Stomach (tissue), 4 donors: ENCODE results near the gene VEGFA.

ENCODE experiments used
- CTCF ChIP-seq, 7 experiments: fragments of 450-650 bp in 4 of 7; fragments of 200-600 bp in 3 of 7; sonication (generic) in 3 of 7; IDR thresholded peaks; one replicate each; pipeline ENCODE4 v1.5.1; 2016 to 2019; ENCODE audit warnings: antibody characterized with exemption in 7 of 7, control low read depth in 2 of 7, mild to moderate bottlenecking in 1 of 7
- EP300 ChIP-seq: sonication (generic); formaldehyde crosslinking; IDR thresholded peaks from one replicate; pipeline ENCODE4 v1.6.1; 2017; ENCODE audit warnings: antibody characterized with exemption
- POLR2AphosphoS5 ChIP-seq, 3 donors: sonication (generic); formaldehyde crosslinking; IDR thresholded peaks; one replicate each; pipeline ENCODE4 v1.6.1; 2016; ENCODE audit warnings: antibody characterized with exemption in 3 of 3

- no peak for TF ChIP-seq CTCF (IDR thresholded peaks at IDR 0.05)
- TF ChIP-seq EP300 = no peak
- no peak for TF ChIP-seq POLR2AphosphoS5 (IDR thresholded peaks at IDR 0.05)
Measured at GRCh38 chr6:43746613-43747102, 23.4 kb upstream of the VEGFA start.
